NT2/D1 (cell line): ENCODE results near the gene LDLRAD3.

Source experiments
- SUZ12 ChIP-seq: IDR thresholded peaks from 2 replicates; pipeline ENCODE4 v1.6.1; 2011; ENCODE audit not compliant: insufficient read length, insufficient read depth; ENCODE audit errors: extremely low read depth
- ZNF274 ChIP-seq: IDR thresholded peaks from 2 replicates; pipeline ENCODE4 v1.6.1; 2011; ENCODE audit warnings: mild to moderate bottlenecking, low read depth, low read length

- TF ChIP-seq SUZ12 (no peak), ZNF274 (no peak)
Observed at GRCh38 chr11:36149538-36150242, 205.8 kb downstream of the LDLRAD3 start.
